NOMO-1 treated with dmso at 0.1 percent for 144 hours (cell line): ENCODE results near the gene SCYL1.
"Not testable (repeated sequence)": the region's sequence is repeated elsewhere in the genome, so short reads cannot be mapped to it uniquely, and the experiment has no call there.

Experiments
- DNase-seq: peaks from one replicate; lab custom pipeline; 2025; ENCODE audit not compliant: unreplicated experiment; lab: John Stamatoyannopoulos, UW

Gene SCYL1

DNA sequence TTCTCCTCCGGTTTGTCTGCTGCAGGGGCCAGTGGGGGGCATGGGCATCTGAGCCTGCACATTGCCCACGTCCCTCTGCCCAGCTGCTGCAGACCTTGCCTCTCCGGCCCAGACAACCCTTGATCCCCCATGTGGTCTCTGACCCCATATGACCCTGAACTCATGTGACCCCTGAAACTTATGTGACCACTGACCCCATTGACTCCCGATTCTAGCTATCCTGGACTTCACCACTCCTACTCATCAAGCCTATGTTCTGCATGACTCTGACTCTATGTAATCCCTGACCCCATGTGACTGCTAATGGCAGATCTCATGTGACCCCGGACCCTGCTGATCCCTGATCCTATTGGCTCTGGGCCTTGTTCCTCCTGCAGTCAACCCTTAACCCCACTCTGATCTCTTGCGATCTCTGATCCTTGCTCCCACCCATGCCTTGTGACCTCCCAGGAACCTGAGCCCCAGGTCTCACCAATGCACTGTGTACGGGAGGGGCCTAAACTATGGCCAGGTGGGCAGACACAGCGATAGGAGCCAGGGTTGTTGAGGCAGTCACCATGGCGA lies 27.6 kb downstream of the SCYL1 start:
- DNase-seq: no peak

DNA sequence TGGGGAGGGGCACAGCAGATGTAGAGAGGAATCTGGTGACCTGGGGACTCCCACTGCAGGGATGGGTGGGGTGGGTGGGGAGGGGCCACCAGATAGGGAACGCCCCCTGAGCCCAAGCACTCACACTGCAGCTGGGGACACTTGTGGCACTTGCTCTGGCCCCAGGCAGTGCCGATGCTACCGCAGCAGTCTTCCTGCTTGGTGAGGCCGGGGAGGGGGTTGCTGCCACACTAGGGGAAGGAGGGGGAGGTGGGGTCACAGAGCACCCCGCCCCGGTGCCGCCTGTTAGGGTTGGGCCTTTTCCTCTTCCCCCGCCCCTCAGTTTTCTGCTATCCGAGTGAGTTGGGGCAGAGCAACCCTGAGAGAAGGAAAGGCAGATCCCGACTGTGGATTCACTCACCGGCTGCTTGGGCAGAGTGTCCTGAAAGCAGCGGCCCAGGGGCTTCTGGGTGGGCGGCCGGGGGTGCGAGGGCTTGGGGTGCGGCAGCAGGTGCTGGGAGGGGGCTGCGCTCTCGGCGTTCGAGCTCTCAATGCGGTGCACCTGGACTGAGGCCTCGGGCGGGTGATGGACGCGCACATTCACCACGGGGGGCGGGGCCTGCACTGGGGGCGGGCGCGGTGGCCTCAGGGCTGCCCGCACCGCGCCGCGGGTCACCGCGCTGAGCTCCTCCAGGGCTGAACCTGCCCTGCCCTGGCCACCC lies 28.6 kb downstream of the SCYL1 start:
- DNase-seq: no peak

DNA sequence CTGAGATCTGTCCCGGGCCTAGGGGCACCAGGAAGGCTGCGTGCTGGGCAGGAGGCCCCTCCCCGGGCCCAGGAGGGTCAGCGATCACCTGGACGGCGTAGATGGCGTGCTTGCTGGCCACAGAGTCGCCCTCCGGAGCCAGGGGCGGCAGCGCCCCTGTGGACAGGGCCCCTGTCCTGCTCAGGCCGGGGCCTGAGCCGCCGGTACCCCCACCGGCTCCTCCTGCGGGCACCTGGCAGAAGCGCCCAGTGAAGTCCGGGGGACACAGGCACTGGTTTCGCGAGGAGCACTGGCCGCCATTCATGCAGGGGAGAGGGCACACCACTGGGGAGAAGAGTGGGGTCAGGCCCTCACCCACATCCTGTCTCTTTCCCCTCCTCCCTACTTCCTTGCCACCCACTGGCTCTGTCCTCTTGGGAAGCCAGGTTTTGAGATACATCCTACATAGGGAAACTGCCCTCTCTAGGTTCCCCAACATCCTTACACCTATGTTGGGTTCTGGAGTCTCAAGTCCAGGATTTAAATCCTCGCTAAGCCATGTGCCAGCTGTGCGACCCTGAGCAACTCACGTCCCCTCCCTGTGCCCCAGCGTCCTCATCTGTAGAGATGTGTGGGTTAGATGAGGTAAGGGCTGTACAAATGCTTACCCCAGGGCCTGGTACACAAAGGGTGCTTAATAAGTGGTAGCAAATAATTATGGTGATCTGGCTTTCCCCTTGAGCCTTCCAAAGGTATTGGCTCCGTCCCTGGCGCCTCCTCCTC lies 29.4 kb downstream of the SCYL1 start:
- DNase-seq: no peak

DNA sequence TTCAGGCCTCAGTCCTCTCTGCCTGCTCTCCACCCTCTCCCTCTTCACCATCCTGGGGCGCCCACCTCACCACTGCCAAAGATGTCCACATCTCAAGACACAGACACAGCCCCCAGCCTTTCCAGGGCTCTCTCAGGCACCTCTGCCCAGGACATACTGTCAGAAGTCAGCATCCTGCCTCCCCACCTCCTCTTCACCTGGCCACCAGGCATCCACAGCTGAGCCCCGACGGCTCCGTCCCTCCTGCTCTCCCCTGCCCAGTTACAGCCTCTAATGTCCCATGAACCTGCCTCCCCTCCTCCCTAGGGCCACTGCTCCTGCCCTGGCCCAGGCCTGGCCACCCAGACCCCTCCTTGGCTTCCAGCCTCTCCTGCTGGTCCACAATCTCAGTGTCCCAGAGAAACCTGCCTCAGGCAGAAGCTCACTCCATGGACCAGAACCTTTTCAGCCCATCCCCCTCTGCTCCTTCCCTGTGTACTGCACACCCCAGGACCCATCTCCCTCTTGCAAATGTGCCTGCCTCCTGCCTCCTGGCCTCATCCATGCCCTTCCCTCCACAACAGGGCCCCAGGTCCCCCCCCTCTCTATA lies 30.1 kb downstream of the SCYL1 start:
- DNase-seq: no peak

DNA sequence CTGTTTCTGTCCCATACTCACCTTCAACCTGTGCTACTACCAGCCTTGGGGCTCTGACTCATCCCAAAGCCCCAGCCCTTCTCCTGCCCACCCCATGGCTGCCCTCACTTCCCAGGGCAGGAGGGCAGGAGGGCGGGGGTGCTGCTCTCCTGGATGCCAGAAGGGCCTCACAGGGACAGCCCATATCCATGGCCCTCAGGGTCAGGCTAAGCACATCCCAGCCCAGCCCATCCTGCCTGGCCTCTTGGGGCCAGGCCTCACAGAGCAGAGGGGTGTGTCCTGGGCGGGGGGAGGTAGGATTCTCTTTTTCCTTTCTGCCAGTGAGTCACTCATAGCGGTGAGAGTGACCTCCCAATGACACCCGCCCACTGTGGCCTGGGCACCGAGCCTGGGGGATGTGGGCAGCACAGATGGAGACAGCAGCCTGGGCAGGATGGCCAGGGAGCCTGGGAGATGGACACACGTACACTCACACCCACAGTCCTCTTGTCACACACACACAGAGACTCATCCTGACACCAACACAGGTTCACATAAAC lies 30.9 kb downstream of the SCYL1 start:
- no peak for DNase-seq

DNA sequence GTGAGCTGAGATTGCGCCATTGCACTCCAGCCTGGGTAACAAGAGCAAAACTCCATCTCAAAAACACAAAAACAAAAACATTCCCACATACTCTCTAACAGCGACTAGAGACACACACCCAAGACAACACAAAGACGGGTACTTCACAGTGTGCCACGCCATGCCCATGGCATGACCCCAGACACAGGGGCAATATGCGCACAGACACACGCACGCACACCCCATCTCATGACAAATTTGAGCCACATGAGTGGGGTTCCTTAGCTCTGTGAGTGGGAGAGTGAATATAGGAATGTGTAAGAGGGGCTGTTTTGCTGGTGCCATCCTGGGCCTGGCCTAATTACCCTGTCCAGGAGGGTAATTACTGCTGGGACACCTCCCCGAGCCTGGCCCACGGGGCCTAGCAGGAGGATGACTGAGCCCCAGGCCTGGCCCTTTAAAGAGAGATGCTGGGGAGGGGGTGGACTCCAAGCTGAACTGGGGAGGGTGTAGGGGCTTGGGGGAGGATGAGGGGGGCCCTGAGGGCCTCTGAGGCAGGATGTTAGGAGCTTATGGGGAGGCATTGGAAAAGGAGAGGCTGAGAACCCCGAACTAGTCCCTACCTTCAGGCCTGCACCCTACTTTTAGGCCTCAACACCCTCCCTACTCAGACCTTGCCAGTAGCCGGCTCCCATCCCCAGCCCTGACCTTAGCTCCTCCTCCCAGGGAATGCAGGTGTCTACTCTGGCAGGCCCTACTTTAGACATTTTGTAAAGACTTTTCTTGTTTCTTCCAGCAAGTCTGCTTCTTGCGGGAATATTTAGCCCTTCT lies 31.8 kb downstream of the SCYL1 start:
- no peak for DNase-seq

DNA sequence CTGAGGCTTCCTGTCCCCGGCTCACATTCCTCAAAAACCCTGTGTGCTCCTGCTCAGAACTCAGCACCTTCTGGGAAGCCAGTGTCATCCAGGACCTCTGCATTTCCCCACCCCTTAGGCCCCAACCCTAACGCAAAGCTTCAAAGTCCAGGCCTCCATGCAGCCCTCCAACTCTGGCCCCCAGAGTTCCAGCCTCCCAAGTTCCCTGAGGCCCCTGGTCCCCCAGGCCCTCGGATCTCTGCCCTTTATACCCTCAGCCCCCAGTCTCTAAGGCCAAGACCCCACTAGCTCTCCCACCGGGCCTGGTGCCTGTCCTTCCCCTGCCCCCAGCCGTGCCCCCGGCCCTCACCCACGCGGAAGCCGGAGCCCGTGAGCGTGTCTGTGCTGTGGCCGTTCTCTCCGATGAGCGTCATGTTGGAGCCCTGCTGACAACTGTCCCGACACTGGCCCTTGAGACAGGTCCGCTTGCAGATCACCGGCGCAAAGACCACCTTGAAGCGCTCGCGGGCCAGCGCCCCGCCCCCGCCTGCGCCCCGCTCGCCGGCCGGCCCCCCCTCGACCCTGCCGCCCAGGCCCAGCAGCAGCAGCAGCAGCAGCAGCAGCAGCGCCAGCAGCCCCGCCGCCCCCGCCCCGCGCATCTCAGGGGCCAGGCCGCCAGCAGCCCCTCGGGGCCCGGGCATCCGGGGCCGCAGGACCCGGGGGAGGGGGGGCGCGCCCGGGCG lies 32.6 kb downstream of the SCYL1 start:
- DNase-seq: no peak

DNA sequence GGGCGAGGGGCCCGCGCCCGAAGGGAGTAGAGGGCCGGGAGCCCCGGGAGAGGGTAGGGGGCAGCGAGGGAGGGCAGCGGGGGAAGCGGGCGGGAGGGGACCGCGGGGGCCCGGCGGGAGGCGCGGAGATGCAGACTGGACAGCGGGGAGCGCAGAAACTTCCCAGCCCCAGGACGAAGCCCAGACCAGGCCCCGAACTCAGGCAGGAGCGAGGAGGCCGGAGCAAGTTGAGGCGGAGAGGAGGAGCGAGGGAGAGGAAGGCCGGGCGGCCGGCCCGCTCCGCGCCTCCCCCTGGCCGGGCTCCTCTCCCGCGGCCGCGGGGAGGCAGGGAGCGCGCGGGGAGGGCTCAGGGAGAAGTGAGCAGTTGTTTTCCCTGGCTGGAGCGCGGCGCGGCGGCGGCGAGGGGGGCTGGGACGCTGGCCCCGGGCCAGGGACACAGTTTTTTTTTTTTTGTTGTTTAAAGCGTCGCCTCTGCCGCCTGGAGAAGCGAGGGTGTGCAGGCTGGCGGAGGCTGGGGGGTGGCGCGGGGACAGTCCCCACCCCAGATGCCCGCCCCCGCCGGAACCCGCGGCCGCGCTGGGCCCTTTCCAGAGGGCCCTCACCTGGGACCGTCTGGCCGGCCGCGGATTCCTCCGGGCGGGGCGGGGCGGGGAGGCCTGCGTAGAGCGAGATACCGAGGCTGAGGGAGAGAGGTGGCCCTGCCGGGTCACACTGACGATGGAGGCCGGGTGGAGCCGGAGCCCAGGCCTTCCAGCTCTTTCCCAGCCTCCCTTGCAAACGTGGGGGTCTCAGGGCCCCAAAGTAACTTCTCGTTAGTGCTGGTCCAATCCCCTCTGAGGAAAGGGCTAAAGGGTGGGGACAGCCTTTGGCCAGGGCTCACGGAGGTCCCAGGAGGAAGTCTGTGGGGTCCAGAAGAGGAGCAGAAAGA lies 33.4 kb downstream of the SCYL1 start, which contains the start of gene LTBP3:
Gene LTBP3, minus strand, starts transcription at position 358 of the 928 bp plus-strand sequence. CDS start 400 bp downstream, outside the sequence.
- DNase-seq: peak; percentile 15

DNA sequence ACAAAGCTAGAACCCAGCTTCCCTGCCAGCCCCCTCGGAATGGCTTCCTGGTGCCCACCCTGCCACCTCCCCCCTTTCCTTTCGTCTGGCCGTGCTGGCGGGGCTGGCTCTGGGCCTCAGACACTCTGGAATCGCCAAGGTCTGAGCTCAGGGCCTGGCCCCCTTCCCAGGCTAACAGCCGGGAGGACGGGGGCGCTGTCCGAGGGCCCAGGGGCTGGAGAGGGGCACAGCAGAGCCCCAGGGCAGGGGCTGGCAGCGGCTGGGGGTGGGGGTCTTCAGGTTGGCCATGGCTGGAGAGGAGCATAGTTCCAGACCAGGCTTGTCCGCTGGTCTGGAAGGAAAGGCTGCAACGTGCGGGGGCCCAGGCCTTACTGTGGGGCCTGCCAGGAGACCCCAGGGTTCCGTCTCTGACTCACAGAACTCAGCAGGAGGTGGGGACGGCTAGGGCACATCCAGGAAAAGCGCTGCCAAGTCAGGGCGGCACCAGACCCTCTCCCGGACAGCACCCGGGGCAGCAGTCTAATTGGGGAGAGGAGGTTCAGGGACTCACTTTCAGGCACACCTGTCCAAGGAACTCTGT lies 34.1 kb downstream of the SCYL1 start:
- no peak for DNase-seq

DNA sequence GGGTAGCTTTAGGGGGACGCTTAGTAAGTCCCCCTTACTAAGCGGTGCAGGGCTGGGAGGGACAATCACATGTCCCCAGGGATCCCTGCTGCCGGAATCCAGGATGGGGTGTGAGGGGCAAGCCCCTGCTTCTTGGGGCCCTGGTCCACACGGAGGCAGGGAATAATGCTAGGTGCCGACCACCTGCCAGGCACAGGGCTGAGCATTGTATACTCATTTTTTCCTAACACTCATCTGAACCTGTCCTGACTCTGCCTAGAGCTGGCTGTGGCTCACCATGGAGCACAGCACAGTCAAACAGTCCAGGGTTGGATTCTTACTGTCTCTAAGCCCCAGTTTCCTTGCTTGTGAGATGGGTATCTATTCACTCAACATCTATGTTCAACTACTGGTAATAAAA lies 34.7 kb downstream of the SCYL1 start:
- no peak for DNase-seq

DNA sequence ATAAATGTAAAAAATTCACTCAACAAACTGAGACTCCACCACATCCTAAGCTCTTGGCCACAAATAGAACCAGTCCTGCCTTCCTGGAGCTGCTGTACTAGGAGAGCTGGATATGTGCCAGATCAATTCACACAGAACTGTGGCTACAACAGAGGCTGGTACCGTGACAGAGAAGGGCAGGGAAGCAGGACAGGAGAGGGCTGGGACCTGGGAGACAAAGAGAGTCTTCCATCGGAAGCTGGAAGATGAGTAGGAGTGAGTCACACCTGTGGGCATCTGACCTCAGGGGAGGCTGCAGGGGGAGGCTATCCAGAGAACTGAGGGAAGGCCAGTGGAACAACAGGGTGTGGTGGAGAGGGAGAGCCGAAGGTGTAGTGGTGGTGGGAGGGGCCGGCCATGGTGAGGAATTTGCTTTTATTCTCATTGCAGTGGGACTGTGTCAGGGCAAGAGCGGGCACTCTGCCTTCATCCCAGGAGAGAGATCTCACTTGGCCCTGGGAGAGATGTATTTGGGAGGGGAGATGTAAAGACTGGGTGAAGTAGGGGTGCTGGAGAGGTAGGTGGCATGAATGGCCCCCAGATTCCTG lies 35.2 kb downstream of the SCYL1 start:
- no peak for DNase-seq

DNA sequence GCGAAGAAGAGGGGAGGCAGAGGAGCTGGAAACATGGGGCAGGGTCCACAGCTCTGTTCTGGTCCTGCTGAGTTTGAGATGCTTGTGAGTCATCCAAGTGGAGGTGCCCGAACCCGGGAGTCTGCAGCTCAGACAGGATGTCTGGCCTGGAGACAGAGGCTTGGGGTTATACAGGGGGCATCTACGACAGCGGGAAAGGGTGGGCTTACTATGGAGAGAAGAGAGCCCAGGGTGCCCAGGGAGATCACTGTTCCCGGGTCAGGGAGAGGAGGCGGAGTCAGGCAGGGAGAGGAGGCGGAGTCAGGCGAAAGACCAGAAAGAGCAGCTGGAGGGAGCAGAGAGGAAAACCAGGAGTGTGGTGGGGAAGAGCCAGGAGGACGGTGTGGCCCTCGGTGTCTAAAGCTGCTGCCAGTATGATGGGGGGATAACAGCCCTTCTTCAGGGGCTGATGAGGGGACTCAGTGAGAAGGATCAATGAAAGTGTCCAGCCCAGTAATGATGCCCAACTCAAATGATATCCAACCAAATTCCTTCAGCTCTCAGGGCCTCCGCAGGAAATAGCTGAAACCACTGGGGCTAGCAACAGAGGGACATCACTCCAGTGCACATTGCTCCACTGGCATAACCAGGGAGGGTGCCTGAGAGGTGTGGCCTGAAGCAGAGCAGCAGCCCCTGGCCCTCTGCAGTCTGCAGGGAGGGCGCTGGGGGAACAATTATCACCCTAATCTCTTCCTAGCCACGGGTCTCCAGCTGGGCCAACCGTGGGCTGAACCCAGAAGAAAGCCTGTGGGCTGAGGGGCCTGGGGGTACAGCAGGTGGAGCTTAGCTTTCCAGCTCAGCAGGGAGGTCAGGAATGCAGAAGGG lies 35.9 kb downstream of the SCYL1 start:
- DNase-seq: no peak

DNA sequence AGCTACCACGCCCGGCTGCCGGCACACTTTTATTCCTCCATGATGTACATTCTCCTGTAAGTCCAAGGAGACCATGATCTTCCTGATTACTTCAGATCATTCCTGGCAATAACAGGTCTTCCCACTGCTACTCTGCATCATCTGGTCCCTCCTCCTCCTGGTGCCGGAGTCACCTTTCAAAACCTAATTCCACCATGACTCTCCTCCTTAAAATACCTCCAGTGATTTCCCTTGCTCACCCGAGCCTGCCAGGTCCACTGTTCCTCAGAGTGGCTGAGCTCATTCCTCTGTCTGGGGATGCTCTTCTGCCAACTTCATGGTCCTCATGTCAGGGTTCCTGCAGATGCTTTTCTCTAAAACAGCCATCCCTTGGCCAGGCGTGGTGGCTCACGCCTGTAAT lies 37.1 kb downstream of the SCYL1 start:
- DNase-seq: no peak

DNA sequence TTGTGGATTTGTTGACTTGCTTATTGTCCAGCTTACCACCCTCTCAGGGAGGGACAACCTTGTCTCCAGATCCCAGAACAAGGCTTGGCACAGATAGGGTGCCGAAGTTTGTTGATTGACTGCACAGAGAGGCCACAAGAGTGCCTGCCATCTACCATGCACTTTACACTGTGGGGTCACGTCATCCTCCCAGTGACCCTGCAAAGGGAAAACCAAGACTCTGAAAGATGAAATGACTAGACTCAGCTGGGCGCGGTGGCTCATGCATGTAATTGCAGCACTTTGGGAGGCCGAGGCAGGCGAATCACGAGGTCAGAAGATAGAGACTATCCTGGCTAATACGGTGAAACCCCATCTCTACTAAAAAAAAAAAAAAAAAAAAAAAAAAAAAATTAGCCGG lies 37.9 kb downstream of the SCYL1 start:
- no peak for DNase-seq

DNA sequence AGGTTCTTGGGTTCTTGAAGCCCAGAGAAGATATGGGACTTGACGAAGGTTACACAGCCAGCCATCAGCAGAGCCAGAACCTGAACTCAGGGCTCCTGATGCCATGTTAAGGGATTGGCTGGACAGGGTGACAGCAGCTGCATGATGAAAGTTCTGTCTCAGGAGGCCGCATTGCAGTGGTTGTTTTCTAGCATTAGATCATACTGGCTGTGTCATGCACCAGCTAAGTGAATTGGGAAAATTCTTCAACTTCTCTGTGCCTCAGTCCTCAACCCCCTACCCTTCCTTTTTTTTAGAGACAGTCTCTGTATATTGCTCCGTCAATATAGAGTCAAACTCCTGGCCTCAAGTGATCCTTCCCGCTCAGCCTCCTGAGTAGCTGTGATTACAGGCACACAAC lies 38.7 kb downstream of the SCYL1 start:
- no peak for DNase-seq

DNA sequence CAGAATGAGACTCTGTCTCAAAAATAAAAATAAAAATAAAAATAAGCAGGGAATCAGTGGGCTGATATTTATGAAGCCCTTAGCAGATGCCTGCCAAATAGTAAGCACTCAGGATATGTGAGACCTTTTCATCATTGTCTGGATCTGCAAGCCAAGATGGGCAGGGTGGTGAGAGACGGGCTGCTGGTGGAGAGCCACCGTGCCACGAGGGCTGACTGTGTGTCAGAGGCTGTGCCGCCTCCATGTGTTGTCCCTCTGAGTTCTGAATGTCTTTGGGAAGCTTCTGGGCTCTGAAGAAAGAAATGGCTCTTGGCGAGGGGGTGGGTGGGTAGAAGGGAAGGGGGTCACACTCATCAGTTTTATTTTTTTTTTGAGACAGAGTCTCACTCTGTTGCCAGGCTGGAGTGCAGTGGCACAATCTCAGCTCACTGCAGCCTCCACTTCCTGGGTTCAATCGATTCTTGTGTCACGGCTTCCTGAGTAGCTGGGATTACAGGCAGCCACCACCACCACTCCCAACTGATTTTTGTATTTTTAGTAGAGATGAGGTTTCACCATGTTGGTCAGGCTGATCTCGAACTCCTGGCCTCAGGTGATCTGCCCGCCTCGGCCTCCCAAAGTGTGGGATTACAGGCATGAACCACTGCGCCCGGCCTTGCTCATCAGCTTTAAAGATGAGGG lies 40.1 kb downstream of the SCYL1 start:
- not testable (repeated sequence) for DNase-seq
